Measurements from ENCODE around the gene UNC45B.

DNA sequence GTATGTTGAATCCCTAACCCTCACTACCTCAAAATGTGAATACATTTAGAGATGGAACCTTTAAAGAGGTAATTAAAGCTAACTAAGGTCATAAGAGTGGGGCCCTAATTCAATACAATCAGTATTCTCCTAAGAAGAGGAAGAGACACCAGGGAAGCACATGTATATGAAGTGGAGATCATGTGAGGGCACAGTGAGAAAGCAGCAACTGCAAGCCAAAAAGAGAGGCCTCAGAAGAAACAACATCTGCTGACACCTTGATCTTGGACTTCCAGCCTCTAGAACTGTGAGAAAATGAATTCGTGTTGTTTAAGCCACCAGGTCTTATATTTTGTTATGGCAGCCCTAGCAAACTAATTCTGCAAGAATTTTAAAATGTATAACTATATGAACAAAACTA lies 82.0 kb downstream of the UNC45B start:
- TF ChIP-seq EZH2 (IDR thresholded peaks at IDR 0.05; ENCODE audit: borderline replicate concordance, low read length) = no peak
- TF ChIP-seq, protein P1, sequence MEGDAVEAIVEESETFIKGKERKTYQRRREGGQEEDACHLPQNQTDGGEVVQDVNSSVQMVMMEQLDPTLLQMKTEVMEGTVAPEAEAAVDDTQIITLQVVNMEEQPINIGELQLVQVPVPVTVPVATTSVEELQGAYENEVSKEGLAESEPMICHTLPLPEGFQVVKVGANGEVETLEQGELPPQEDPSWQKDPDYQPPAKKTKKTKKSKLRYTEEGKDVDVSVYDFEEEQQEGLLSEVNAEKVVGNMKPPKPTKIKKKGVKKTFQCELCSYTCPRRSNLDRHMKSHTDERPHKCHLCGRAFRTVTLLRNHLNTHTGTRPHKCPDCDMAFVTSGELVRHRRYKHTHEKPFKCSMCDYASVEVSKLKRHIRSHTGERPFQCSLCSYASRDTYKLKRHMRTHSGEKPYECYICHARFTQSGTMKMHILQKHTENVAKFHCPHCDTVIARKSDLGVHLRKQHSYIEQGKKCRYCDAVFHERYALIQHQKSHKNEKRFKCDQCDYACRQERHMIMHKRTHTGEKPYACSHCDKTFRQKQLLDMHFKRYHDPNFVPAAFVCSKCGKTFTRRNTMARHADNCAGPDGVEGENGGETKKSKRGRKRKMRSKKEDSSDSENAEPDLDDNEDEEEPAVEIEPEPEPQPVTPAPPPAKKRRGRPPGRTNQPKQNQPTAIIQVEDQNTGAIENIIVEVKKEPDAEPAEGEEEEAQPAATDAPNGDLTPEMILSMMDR (conservative IDR thresholded peaks at IDR 0.05 in 1 of 2, IDR thresholded peaks at IDR 0.05 in 1 of 2; ENCODE audit: extremely low read depth in 1 of 2, insufficient read depth in 1 of 2, low read depth in 1 of 2, low read length in 2 of 2) = no peak

Measured in mammary epithelial cell (primary cell).